A204.1 (cell line): ENCODE data around the gene LRRC14B.
"Not testable (repeated sequence)": the region's sequence is repeated elsewhere in the genome, so short reads cannot be mapped to it uniquely, and the experiment has no call there.

Source experiments
- FAIRE-seq: peaks from 2 replicates; lab custom pipeline; 2012; peaks lifted over from hg19 to GRCh38; lab: Jason Lieb, UNC

Gene LRRC14B

GRCh38 chr5:208449-209114 is 17.3 kb downstream of the LRRC14B start:
- FAIRE-seq: no peak

GRCh38 chr5:213803-214395 is 22.6 kb downstream of the LRRC14B start:
- no peak for FAIRE-seq

GRCh38 chr5:215256-215655 is 24.0 kb downstream of the LRRC14B start:
- FAIRE-seq: not testable (repeated sequence)

- not testable (repeated sequence) for FAIRE-seq
These were observed 24.8 kb downstream of the LRRC14B start for GRCh38 chr5:216076-216475.

- FAIRE-seq: not testable (repeated sequence)
These were observed 26.5 kb downstream of the LRRC14B start, which contains the start of the genes CCDC127 and SDHA for GRCh38 chr5:217494-218456. TSS of gene CCDC127 (minus strand) at chr5:218153. CDS start at chr5:216849, 1,304 bp downstream. TSS of gene SDHA (plus strand) at chr5:218320. CDS start at chr5:218356, 36 bp downstream.

DNA sequence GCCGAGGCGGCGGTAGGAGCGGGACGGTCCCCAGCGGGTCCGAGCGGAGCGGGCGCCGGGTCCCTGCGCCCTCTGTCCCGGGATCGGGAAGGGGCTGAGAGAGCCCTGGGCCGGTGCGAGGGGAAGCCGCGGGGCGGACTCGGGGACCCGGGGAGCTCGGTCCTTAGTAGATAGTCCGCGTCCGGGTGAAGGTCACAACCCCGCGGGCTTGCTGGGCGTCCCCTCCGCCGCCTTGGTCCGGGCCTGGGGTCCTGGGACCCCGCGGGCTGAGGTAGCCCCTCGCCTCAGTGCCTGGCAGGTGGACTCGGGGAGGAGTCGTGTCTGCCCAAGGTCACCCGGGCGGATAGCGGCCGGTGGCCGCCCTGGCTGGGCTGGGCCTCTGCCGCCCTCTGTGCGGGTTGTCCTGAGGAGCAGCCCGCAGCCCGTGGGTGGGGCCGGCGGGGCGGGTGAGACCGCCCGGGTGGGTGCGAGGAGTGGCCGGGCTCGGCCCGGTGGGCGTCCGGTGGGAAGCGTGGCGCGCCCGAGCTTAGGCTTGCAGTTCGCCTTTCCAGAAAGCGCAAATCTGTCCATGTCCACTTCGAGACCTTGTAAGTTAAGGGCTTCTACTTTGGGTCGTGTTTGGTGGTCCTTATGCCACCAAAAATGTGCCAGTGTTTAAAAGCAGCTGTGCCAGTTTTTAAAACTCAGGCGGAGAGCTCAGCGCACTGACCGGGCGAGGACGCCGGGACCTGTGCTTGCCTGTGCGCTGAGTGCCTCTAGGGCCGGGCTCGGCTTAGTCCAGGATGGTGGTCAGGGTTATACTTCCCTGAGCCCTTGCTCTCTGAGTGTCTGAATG is 27.4 kb downstream of the LRRC14B start:
- FAIRE-seq: no peak

DNA sequence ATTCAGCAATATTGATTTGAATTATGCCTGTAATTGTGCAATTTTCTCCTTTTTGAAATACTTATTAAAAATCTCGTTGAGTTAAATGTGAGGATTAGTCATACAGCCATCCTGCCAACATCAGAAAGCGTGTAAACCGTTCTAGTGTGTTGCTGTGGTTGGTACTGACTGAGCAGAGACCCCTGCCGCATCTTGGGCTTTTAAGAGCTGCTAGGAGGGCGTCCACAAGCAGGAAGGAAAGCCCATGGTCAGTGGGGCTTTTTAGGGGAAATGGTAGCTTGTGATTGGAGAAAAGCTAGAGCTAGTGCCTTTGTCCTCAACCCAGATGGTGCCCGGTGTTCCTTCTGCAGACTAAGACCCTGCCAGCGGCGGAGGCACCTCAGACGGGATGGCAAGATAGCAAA is 28.2 kb downstream of the LRRC14B start:
- FAIRE-seq: no peak

- FAIRE-seq: no peak
These were observed 28.7 kb downstream of the LRRC14B start for GRCh38 chr5:219991-220390.

- FAIRE-seq: not testable (repeated sequence)
These were observed 31.8 kb downstream of the LRRC14B start for GRCh38 chr5:222951-223715.

GRCh38 chr5:223791-224190 is 32.5 kb downstream of the LRRC14B start:
- no peak for FAIRE-seq

DNA sequence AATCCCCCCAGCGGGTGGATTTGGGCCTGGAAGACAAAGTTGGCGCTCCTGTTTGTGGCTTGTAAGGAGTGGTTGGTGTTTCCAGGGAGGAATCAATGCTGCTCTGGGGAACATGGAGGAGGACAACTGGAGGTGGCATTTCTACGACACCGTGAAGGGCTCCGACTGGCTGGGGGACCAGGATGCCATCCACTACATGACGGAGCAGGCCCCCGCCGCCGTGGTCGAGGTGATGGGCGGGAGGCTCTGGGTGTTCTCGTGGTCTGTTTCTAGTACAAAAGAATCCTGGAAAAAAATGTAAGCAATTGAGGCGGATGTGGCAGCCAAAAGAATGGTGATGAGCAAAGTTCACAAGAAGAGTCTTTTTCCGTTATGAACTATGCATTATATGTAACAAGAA is 34.0 kb downstream of the LRRC14B start:
- FAIRE-seq: no peak

DNA sequence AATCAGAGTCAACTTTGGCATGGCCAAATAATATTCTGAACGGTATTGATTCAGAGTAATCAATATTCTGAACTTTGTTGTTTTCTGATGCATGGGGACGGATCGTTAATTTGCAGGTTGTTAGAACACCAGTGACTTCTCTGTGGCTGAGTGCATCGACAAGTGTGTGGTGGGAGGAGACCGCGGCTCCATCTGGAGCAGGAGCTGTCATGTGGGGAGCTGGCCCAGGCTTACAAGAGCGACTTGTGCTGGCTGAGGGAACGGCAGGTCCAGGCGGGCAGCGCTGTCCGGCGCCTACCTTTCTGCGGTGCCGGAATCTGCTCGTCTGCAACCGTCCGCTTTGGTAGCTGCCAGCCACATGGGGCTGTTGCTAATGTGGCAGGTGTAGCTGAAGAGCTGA is 36.1 kb downstream of the LRRC14B start:
- not testable (repeated sequence) for FAIRE-seq

DNA sequence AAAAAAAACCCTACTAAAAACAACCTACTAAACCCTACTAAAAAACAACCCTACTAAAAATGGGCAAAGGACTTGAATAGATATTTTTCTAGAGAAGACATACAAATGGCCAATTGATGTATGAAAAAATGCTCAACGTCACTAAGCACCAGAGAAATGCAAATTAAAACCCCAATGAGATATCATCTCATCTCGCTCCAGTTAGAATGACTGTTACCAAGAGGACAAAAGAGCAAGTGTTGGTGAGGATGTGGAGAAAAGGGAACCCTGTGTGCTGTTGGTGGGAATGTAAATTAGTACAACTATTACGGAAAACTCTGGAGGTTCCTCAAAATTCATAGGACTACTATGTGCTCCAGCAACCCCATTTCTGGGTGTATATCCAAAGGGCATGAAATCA is 37.6 kb downstream of the LRRC14B start:
- FAIRE-seq: no peak

DNA sequence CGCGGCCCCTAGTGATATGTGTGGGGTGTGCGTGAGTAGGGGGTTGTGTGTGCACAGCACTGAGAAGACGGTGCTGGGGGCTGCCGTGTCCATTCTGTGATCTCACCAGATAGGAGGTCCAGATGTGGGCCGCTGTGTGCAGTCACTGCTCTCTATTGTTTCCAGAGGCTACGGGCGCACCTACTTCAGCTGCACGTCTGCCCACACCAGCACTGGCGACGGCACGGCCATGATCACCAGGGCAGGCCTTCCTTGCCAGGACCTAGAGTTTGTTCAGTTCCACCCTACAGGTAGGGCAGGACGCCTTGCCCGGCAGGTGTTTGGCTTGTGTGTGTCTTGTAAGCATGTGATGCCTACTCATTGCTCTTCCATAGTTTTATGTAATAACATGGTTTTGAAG is 39.4 kb downstream of the LRRC14B start:
- FAIRE-seq: no peak

DNA sequence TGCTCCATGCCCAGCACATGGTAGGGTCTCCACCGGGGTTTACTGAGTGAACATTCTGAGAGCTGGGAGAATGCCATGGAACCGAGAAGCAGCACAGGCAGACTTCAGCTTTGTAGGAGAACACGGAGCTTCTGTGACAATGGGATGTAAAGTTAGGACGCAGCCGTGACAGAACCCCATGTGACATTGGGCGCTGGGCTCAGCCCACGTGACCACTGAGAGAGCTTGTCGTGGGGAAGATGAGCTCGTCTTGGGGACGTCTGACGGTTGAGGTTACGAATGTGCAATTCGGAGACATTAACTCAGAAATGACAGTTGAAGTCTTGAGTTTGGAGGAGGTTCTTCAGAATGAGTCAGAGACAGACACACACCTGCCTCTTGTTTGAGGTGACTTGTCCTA is 40.4 kb downstream of the LRRC14B start:
- no peak for FAIRE-seq

GRCh38 chr5:233426-233825 is 42.1 kb downstream of the LRRC14B start:
- FAIRE-seq: not testable (repeated sequence)

GRCh38 chr5:234450-234849 is 43.2 kb downstream of the LRRC14B start:
- no peak for FAIRE-seq

DNA sequence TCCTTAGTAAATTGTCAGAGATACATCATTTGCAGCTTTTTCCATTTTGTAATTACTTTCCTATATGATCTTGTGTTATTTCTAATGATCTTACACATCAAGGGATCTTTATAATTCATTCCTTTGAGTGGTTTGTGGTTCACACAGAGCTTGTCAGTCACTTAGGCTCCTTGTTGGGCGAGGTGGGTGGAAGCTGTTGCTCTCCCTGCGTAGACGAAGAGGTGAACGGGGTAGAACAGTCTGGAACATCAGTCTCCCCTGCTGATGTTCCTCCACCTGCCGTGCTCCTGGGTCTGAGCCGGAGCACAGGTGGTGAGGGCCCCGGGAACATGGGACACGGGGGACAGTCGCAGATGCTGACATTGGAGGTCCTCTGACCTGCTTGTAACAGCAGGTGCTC is 44.2 kb downstream of the LRRC14B start:
- FAIRE-seq: not testable (repeated sequence)

DNA sequence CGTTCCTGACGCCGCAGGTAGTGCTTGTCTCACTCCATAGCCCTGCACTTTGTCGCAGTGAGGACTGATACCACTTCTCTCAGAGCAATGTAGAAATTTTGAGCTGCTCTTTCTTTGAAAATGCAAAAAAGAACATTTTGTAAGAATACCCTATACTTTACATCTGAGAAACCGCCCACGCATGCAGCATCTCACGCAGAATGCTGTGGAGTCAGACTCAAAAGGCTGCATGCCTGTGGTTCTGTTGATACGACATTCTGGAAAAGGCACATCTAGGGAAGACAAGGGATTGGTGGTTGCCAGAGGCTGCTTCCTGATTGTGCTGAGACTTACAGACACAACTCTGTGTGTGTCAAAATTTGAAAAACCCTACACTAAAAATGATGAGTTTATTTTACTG is 46.6 kb downstream of the LRRC14B start:
- FAIRE-seq: not testable (repeated sequence)

- FAIRE-seq: not testable (repeated sequence)
These were observed 49.3 kb downstream of the LRRC14B start for GRCh38 chr5:240550-240949.

GRCh38 chr5:241045-241669 is 49.9 kb downstream of the LRRC14B start:
- not testable (repeated sequence) for FAIRE-seq
